ENCODE measurements around the gene MAP3K4. TPM values are rescaled to one million over a fixed set of nuclear protein-coding genes. Genes with fewer than 3 reads are reported as not detected.
A peak's percentile ranks its signal among the peaks of the same experiment; 100 is the strongest.
"Not testable (repeated sequence)": the region's sequence is repeated elsewhere in the genome, so short reads cannot be mapped to it uniquely, and the experiment has no call there.

MAP3K4 gene
- total RNA-seq, 2 experiments from 2014 or later: 42.9 to 43.4 TPM

DNA sequence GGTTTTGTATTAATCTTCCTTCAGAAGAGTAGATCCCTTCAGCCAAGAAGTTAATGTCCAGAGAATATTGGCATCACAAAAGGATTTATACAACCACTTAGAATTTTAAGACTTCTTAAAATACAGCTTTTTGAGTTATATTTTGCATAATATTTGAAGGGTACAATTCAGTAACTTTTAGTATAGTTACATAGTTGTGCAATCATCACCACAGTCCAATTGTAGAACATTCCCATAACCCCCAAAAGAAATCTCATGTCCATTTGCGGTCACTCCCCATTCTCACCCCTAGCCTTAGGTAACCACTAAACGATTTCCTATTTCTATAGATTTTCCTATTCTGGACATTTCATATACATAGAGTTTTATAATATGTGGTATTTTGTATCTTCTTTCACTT is 126.4 kb downstream of the MAP3K4 start:
- H3K4me3 Mint-ChIP-seq: no peak overlapping the region
- ChIA-PET POLR2A (no interaction called here), CTCF (interaction anchor here (1.1 kb wide), 1 partner anchor 253 kb away, joined by 3 read pairs; no protein-coding TSS in a partner anchor)
- no peak overlapping the region for H3K27ac Mint-ChIP-seq
- no peak for DNase-seq
- peaks cover 79% of the 10 kb centered on the region for H3K36me3 Mint-ChIP-seq
- peaks cover 15% of the 10 kb centered on the region for H3K4me1 Mint-ChIP-seq (ENCODE audit: low read depth)
- intact Hi-C loops (cut with micrococcal nuclease): loop anchor here (10.0 kb wide), 1 partner anchor 157 kb away; the partner anchor contains the start of gene AGPAT4
- H3K27me3 Mint-ChIP-seq: no peaks in the 10 kb centered on the region
- H3K9me3 Mint-ChIP-seq: peaks cover 25% of the 10 kb centered on the region

DNA sequence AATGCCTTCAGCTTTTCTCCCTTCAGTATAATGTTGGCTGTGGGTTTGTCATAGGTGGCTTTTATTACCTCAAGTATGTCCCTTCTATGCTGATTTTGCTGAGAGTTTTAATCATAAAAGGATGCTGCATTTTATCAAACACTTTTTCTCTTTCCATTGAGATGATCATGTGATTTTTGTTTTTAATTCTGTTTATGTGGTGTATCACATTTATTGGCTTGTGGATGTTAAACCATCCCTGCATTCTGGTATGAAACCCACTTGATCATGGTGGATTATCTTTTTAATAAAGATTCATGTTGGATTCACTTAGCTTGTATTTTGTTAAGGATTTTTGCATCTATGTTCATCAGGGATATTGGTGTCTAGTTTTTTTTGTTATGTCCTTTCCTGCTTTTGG is 131.8 kb downstream of the MAP3K4 start:
- H3K4me1 Mint-ChIP-seq (ENCODE audit: low read depth); H3K4me3 Mint-ChIP-seq; H3K27me3 Mint-ChIP-seq; H3K27ac Mint-ChIP-seq; DNase-seq; POLR2A ChIA-PET; intact Hi-C loops (cut with micrococcal nuclease): not testable (repeated sequence)
- Mint-ChIP-seq H3K9me3 (peaks cover 44% of the 10 kb centered on the region), H3K36me3 (peaks cover 87% of the 10 kb centered on the region)
- CTCF ChIA-PET: interaction anchor here (0.9 kb wide), 1 partner anchor 247 kb away, joined by 6 read pairs; no protein-coding TSS in a partner anchor

DNA sequence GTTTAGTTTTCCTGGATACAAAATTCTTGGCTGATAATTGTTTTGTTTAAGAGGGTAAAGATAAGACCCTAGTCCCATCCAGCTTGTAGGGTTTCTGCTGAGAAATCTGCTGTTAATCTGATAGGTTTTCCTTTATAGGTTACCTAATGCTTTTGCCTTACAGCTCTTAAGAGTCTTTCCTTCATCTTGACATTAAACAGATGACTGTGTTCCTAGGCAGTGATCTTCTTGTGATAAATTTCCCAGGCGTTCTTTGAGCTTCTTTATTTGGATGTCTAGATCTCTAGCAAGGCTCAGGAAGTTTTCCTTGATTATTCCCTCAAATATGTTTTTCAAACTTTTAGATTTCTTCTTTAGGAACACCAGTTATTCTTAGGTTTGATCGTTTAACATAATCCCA is 134.0 kb downstream of the MAP3K4 start:
- Mint-ChIP-seq H3K27ac (no peak overlapping the region), H3K27me3 (no peaks in the 10 kb centered on the region), H3K4me3 (no peak overlapping the region), H3K9me3 (peaks cover 37% of the 10 kb centered on the region), H3K4me1 (ENCODE audit: low read depth) (peaks cover 16% of the 10 kb centered on the region), H3K36me3 (peaks cover 74% of the 10 kb centered on the region)
- ChIA-PET CTCF (interaction anchor here (1.2 kb wide), 1 partner anchor 245 kb away, joined by 3 read pairs; no protein-coding TSS in a partner anchor), POLR2A (no interaction called here)
- intact Hi-C loops (cut with micrococcal nuclease): loop anchor here (5.0 kb wide), 1 partner anchor 102 kb away; no protein-coding TSS in a partner anchor
- no peak for DNase-seq

DNA sequence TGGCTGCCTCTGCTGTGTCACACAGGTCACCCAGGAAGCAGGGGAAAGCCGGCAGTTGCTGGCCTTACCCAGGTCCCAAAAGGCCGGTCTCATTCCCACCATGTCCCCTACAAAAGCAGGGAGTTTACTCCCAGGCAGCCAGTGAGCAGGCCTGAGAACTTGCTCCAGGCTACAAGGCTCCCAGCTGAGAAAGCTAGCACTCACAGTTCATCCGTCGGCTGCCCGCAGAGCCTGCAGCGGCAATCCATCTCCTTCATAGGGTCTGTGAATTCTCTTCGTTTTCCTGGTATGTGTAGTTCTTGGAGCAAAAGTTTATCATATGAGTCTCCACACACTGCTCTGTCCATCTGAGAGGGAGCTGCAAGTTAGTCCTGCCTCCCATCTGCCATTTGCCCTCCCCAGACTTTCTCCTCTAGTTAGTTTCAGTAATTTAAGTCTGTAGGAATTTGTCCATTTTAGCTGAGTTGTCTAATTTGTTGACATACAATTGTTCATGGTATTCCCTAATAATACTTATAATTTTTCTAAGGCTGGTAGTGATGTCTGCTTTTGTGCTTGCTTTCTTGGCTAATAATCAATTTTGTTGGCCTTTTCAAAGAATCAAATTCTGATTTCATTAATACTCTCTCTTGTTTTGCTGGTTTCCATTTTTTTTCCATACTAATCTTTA is 135.6 kb downstream of the MAP3K4 start:
- POLR2A ChIA-PET: interaction anchor here (1.5 kb wide), 1 partner anchor 134 kb away, joined by 4 read pairs; no protein-coding TSS in a partner anchor
- no peak for DNase-seq
- Mint-ChIP-seq H3K36me3 (peaks cover 59% of the 10 kb centered on the region), H3K27me3 (no peaks in the 10 kb centered on the region), H3K9me3 (peaks cover 26% of the 10 kb centered on the region), H3K4me1 (ENCODE audit: low read depth) (peaks cover 16% of the 10 kb centered on the region), H3K4me3 (no peak overlapping the region), H3K27ac (peak overlapping the region; percentile 5)
- CTCF ChIA-PET: interaction anchor here (1.2 kb wide), 1 partner anchor 51 kb away, joined by 3 read pairs; no protein-coding TSS in a partner anchor
- intact Hi-C loops (cut with micrococcal nuclease): loop anchor here (5.0 kb wide), 1 partner anchor 100 kb away; no protein-coding TSS in a partner anchor

DNA sequence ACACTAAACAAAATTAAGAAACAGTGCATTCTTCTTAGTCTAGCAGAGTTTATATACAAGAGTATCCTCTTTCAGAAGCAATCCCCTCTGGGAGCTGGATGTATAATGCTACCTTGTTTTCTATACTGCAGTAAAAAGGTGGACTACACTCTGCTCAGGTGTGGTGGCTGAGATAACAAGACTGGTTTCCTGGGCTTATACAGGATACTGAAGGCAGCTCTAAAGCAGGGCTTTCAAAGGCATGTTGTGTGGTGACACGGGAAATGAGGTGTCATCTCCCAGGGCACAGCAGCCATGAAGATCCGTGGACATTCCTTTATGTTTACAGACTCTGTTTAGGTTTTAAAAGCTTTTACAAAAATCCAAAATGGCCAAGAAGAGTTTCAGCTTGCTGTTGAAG is 136.7 kb downstream of the MAP3K4 start:
- H3K4me3 Mint-ChIP-seq: no peak overlapping the region
- intact Hi-C loops (cut with micrococcal nuclease): loop anchor here (1.0 to 5.0 kb wide), 2 partner anchors 48 to 99 kb away; no protein-coding TSS in a partner anchor
- H3K36me3 Mint-ChIP-seq: peaks cover 49% of the 10 kb centered on the region
- H3K27me3 Mint-ChIP-seq: no peaks in the 10 kb centered on the region
- ChIA-PET CTCF (interaction anchor here (0.8 to 1.2 kb wide), 2 partner anchors 52 to 135 kb away, joined by 3 read pairs; no protein-coding TSS in a partner anchor), POLR2A (interaction anchor here (0.8 to 1.5 kb wide), 4 partner anchors 12 to 146 kb away, joined by 3 to 4 read pairs (median 4); partner anchors contain the start of gene AGPAT4)
- DNase-seq: no peak
- H3K9me3 Mint-ChIP-seq: peaks cover 16% of the 10 kb centered on the region
- peak overlapping the region; percentile 85 for H3K27ac Mint-ChIP-seq
- H3K4me1 Mint-ChIP-seq (ENCODE audit: low read depth): peaks cover 16% of the 10 kb centered on the region

DNA sequence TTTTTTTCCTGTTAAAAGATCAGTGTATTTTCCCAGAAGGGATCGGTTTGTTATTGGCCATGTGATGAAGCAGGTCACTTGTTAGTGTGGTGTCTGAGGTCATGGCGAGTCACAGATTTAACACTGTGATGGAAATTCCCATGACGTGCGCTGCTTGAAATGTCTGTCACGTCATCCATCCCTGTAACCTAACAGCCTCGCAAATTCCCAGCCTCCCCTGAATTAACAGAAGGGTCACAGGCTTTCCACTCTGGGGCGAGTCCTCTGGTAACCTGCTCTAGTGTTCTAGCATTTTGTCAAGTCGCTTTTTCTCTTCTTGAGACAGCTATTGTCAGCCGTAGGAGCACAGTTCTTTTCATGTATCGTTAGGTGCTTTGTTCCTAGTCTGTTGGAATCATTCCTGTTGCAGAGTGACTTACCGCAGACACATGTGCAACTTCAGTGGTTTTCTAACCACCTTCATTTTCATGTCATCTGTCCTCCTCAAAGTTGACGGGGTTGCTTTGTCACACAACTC is 137.2 kb downstream of the MAP3K4 start:
- CTCF ChIA-PET: interaction anchor here (0.8 kb wide), 1 partner anchor 136 kb away, joined by 3 read pairs; no protein-coding TSS in a partner anchor
- DNase-seq: peak; percentile 62
- intact Hi-C loops (cut with micrococcal nuclease): loop anchor here (1.0 to 5.0 kb wide), 2 partner anchors 48 to 99 kb away; no protein-coding TSS in a partner anchor
- peak overlapping the region; percentile 85 for H3K27ac Mint-ChIP-seq
- H3K36me3 Mint-ChIP-seq: peaks cover 44% of the 10 kb centered on the region
- H3K4me1 Mint-ChIP-seq (ENCODE audit: low read depth): peaks cover 16% of the 10 kb centered on the region
- no peak overlapping the region for H3K4me3 Mint-ChIP-seq
- no peaks in the 10 kb centered on the region for H3K27me3 Mint-ChIP-seq
- POLR2A ChIA-PET: interaction anchor here (0.8 to 1.5 kb wide), 4 partner anchors 13 to 145 kb away, joined by 3 to 4 read pairs (median 4); partner anchors contain the start of gene AGPAT4
- peaks cover 11% of the 10 kb centered on the region for H3K9me3 Mint-ChIP-seq

DNA sequence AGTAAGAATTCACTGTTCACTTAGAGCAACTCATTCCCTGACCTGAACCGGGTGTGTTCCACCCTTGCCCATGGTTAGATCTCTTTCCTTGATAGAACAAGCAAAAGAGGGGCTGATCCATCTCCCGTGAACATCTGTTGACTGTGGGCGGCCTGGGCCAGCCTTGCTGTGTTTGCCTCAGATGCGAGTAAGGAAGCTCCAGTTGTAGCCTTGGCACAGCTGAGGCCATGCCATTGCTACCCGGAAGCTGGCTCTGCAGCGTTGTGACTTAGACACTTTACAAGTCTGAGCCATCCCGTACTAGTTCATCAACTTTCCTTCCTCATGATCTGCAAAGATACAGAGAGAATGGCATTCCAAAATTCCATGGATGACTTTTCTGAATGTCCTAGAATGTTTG is 139.0 kb downstream of the MAP3K4 start:
- intact Hi-C loops (cut with micrococcal nuclease): no loop called here
- peaks cover 16% of the 10 kb centered on the region for H3K4me1 Mint-ChIP-seq (ENCODE audit: low read depth)
- ChIA-PET POLR2A (no interaction called here), CTCF (no interaction called here)
- H3K36me3 Mint-ChIP-seq: peaks cover 27% of the 10 kb centered on the region
- no peak for DNase-seq
- H3K27me3 Mint-ChIP-seq: no peaks in the 10 kb centered on the region
- peaks cover 1% of the 10 kb centered on the region for H3K9me3 Mint-ChIP-seq
- H3K4me3 Mint-ChIP-seq: no peak overlapping the region
- H3K27ac Mint-ChIP-seq: no peak overlapping the region

DNA sequence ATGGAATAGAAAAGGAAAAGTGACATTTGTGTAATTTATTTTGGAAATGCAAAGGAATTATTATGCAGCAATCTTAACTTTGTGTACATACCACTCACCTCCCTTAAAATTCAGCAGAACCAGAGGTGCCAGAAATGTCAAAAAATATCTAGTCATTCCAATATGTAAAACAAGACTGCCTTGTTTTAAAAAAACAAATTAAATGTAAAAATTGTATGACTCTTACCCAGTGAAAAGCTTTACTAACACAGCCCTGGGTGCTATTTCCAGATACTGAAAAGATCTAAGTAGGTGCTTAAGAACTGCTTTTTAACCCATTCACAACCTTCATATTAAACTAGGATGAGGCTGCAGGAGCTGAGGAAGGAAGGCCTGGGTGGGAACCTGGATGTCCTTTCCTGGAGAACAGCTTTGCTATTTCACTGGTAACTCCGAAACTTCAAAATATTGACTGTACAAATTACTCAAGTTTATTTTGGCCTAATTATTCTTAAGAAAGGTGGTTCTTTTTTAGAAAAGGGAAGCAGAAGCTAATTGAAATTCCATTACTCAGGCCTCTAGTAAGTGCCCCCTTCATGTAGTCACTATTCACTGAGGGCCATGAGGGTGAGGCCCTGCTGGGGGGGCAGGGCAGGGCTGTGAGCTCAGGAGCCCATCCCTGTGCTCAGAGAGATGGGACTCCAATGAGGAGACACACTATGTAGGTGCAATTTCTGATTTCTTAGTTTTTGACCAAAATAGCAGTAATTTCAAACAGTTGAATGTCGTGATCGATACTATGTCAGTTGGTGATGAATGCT is 139.6 kb downstream of the MAP3K4 start:
- ChIA-PET CTCF (no interaction called here), POLR2A (no interaction called here)
- Mint-ChIP-seq H3K4me3 (no peak overlapping the region), H3K27ac (no peak overlapping the region), H3K9me3 (no peaks in the 10 kb centered on the region), H3K36me3 (peaks cover 21% of the 10 kb centered on the region), H3K4me1 (ENCODE audit: low read depth) (peaks cover 16% of the 10 kb centered on the region), H3K27me3 (no peaks in the 10 kb centered on the region)
- intact Hi-C loops (cut with micrococcal nuclease): no loop called here
- DNase-seq: no peak

DNA sequence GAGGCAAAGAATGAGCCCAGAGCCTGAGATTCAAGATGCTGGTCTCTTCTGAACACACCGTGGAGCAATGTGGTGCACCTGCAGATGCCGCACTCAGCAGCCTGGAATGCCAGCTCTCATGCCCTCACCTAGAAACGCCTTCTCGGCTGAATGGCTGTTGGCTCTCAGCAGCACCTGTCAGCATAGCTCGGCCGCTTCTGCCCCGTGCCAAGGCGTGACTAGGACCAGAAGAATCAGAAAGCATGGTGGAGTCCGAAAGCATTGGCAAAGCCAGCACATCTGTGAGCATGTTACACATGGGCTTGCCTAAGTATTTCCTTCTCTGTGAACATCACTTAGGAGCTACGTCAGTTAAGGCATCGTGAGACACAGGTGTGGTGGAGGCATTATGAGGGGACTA is 140.8 kb downstream of the MAP3K4 start:
- intact Hi-C loops (cut with micrococcal nuclease): no loop called here
- no peak overlapping the region for H3K4me3 Mint-ChIP-seq
- ChIA-PET POLR2A (no interaction called here), CTCF (no interaction called here)
- no peaks in the 10 kb centered on the region for H3K9me3 Mint-ChIP-seq
- peaks cover 16% of the 10 kb centered on the region for H3K4me1 Mint-ChIP-seq (ENCODE audit: low read depth)
- H3K27me3 Mint-ChIP-seq: no peaks in the 10 kb centered on the region
- H3K36me3 Mint-ChIP-seq: peaks cover 14% of the 10 kb centered on the region
- no peak overlapping the region for H3K27ac Mint-ChIP-seq
- DNase-seq: no peak

DNA sequence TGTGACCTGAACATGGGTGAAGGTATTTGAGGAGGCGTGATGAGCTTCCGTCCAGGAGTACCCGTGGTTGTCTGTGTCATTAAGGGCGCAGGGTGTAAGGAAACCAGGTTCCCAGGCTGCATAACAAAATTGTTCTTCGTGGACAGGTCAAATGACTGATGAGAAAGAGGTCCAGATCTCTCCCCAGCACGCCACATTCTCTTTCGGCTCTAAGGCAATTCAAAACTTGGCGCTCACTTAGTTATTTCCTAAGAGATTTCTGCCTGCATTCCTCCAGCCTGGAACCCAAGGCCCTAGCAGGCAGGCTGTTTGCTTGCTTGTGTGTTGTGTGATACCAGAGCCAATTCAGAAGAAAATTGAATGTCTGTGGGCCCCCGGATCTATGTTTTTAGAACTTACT is 142.4 kb downstream of the MAP3K4 start:
- Mint-ChIP-seq H3K27ac (no peak overlapping the region), H3K4me3 (no peak overlapping the region), H3K4me1 (ENCODE audit: low read depth) (peaks cover 4% of the 10 kb centered on the region), H3K36me3 (peaks cover 11% of the 10 kb centered on the region), H3K27me3 (no peaks in the 10 kb centered on the region), H3K9me3 (no peaks in the 10 kb centered on the region)
- DNase-seq: no peak
- CTCF ChIA-PET: no interaction called here
- POLR2A ChIA-PET: no interaction called here
- intact Hi-C loops (cut with micrococcal nuclease): no loop called here

DNA sequence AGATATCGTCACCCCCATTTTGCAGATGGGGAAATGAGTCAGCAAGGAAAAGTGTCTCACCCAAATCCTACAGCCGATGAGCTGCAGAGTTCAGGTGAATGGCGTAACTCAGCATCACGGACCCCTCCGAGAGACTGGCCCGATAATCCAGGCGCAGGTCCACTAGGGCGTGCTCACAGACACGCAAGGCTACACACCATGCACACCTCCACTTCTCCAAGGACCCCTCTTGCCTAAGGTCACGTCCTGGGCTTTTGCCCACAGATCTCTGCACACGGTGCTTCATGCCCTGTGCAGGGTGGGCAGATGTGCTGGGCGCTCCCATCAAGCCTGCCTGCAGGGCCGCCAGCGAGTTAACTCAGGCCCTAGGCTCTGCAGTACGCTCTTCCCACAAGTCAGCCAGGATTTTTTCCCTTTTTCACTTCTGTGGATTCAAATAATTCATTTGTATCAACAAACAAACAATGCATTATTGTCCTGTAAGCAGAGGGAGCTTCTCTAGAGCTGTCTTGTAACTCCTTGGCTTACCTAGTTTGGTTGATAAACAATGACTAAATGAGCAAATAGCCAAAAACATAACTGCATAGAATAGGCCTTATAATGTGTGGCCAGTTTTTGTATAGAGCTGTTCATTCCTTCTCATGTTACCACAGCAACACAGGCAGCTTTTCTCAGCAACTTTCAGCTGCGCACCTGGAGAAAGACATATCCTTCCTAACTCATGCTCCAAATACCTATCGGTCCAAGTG is 143.2 kb downstream of the MAP3K4 start:
- intact Hi-C loops (cut with micrococcal nuclease): no loop called here
- Mint-ChIP-seq H3K9me3 (no peaks in the 10 kb centered on the region), H3K4me1 (ENCODE audit: low read depth) (no peaks in the 10 kb centered on the region), H3K4me3 (no peak overlapping the region), H3K27me3 (no peaks in the 10 kb centered on the region), H3K27ac (no peak overlapping the region), H3K36me3 (peaks cover 9% of the 10 kb centered on the region)
- POLR2A ChIA-PET: no interaction called here
- no peak for DNase-seq
- CTCF ChIA-PET: interaction anchor here (1.3 kb wide), 1 partner anchor 204 kb away, joined by 3 read pairs; no protein-coding TSS in a partner anchor

All from activated CD4-positive, alpha-beta memory T cell treated with anti-CD3 and anti-CD28 coated beads for 36 hours (primary cell).